Measurements from ENCODE around the gene KIAA0825.

The KIAA0825 gene

GRCh38 chr5:94522117-94522516, 96.3 kb downstream of the KIAA0825 start:
- Histone ChIP-seq H3K9me3 (ENCODE audit: insufficient read depth, low read length, severe bottlenecking) (no peaks in the 10 kb centered on the region), H3K27ac (ENCODE audit: low read length) (no peak overlapping the region), H3K79me2 (ENCODE audit: insufficient read depth, low read length) (no peaks in the 10 kb centered on the region), H3K36me3 (ENCODE audit: insufficient read depth, low read length) (no peaks in the 10 kb centered on the region), H3K4me2 (ENCODE audit: insufficient read depth, low read length) (no peak overlapping the region), H4K20me1 (ENCODE audit: insufficient read depth, low read length) (no peaks in the 10 kb centered on the region), H2AFZ (ENCODE audit: low read depth, low read length) (no peak overlapping the region), H3K9ac (ENCODE audit: low read depth, low read length) (no peak overlapping the region), H3K27me3 (ENCODE audit: insufficient read depth, low read length, poor library complexity) (no peaks in the 10 kb centered on the region), H3K4me1 (ENCODE audit: insufficient read depth, low read length) (no peaks in the 10 kb centered on the region), H3K4me3 (ENCODE audit: low read depth in 1 of 2, low read length in 2 of 2) (no peak overlapping the region)
- ATAC-seq (ENCODE audit: insufficient read depth, low read depth) (no peak), DNase-seq (no peak)
- TF ChIP-seq, protein P1, sequence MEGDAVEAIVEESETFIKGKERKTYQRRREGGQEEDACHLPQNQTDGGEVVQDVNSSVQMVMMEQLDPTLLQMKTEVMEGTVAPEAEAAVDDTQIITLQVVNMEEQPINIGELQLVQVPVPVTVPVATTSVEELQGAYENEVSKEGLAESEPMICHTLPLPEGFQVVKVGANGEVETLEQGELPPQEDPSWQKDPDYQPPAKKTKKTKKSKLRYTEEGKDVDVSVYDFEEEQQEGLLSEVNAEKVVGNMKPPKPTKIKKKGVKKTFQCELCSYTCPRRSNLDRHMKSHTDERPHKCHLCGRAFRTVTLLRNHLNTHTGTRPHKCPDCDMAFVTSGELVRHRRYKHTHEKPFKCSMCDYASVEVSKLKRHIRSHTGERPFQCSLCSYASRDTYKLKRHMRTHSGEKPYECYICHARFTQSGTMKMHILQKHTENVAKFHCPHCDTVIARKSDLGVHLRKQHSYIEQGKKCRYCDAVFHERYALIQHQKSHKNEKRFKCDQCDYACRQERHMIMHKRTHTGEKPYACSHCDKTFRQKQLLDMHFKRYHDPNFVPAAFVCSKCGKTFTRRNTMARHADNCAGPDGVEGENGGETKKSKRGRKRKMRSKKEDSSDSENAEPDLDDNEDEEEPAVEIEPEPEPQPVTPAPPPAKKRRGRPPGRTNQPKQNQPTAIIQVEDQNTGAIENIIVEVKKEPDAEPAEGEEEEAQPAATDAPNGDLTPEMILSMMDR (IDR thresholded peaks at IDR 0.05; ENCODE audit: borderline replicate concordance, extremely low read depth, low read length, poor library complexity, severe bottlenecking), result no peak
- no peak for TF ChIP-seq EZH2 (IDR thresholded peaks at IDR 0.05; ENCODE audit: borderline replicate concordance, low read depth, low read length, severe bottlenecking)

GRCh38 chr5:94517490-94518488, 100.6 kb downstream of the KIAA0825 start:
- no peak for DNase-seq
- Histone ChIP-seq H3K4me3 (ENCODE audit: low read depth in 1 of 2, low read length in 2 of 2) (no peak overlapping the region), H3K9me3 (ENCODE audit: insufficient read depth, low read length, severe bottlenecking) (no peaks in the 10 kb centered on the region), H3K27me3 (ENCODE audit: insufficient read depth, low read length, poor library complexity) (no peaks in the 10 kb centered on the region), H3K79me2 (ENCODE audit: insufficient read depth, low read length) (no peaks in the 10 kb centered on the region), H3K27ac (ENCODE audit: low read length) (no peak overlapping the region), H3K36me3 (ENCODE audit: insufficient read depth, low read length) (no peaks in the 10 kb centered on the region), H3K4me1 (ENCODE audit: insufficient read depth, low read length) (no peaks in the 10 kb centered on the region), H2AFZ (ENCODE audit: low read depth, low read length) (no peak overlapping the region), H3K9ac (ENCODE audit: low read depth, low read length) (no peak overlapping the region), H4K20me1 (ENCODE audit: insufficient read depth, low read length) (no peaks in the 10 kb centered on the region), H3K4me2 (ENCODE audit: insufficient read depth, low read length) (no peak overlapping the region)
- no peak for TF ChIP-seq EZH2 (IDR thresholded peaks at IDR 0.05; ENCODE audit: borderline replicate concordance, low read depth, low read length, severe bottlenecking)
- TF ChIP-seq, protein P1 (IDR thresholded peaks at IDR 0.05; ENCODE audit: borderline replicate concordance, extremely low read depth, low read length, poor library complexity, severe bottlenecking), result no peak
- ATAC-seq (ENCODE audit: insufficient read depth, low read depth), result no peak

GRCh38 chr5:94516148-94516547, 102.3 kb downstream of the KIAA0825 start:
- Histone ChIP-seq H3K9ac (ENCODE audit: low read depth, low read length) (no peak overlapping the region), H3K27ac (ENCODE audit: low read length) (no peak overlapping the region), H3K9me3 (ENCODE audit: insufficient read depth, low read length, severe bottlenecking) (no peaks in the 10 kb centered on the region), H4K20me1 (ENCODE audit: insufficient read depth, low read length) (no peaks in the 10 kb centered on the region), H3K4me2 (ENCODE audit: insufficient read depth, low read length) (no peak overlapping the region), H3K27me3 (ENCODE audit: insufficient read depth, low read length, poor library complexity) (no peaks in the 10 kb centered on the region), H3K4me1 (ENCODE audit: insufficient read depth, low read length) (no peaks in the 10 kb centered on the region), H3K36me3 (ENCODE audit: insufficient read depth, low read length) (no peaks in the 10 kb centered on the region), H2AFZ (ENCODE audit: low read depth, low read length) (no peak overlapping the region), H3K4me3 (ENCODE audit: low read depth in 1 of 2, low read length in 2 of 2) (no peak overlapping the region), H3K79me2 (ENCODE audit: insufficient read depth, low read length) (no peaks in the 10 kb centered on the region)
- ATAC-seq (ENCODE audit: insufficient read depth, low read depth), result no peak
- TF ChIP-seq EZH2 (IDR thresholded peaks at IDR 0.05; ENCODE audit: borderline replicate concordance, low read depth, low read length, severe bottlenecking), result no peak
- TF ChIP-seq, protein P1 (IDR thresholded peaks at IDR 0.05; ENCODE audit: borderline replicate concordance, extremely low read depth, low read length, poor library complexity, severe bottlenecking), result no peak
- DNase-seq, result no peak
